ENCODE results near the gene HSPG2. TPM values are rescaled to one million over a fixed set of nuclear protein-coding genes. Genes with fewer than 3 reads are reported as not detected.

Gene HSPG2
- total and polyA plus RNA-seq, 2 donors (not counting 1 experiment from before 2014, with no cell fraction given), result 2.0 to 4.5 TPM

DNA sequence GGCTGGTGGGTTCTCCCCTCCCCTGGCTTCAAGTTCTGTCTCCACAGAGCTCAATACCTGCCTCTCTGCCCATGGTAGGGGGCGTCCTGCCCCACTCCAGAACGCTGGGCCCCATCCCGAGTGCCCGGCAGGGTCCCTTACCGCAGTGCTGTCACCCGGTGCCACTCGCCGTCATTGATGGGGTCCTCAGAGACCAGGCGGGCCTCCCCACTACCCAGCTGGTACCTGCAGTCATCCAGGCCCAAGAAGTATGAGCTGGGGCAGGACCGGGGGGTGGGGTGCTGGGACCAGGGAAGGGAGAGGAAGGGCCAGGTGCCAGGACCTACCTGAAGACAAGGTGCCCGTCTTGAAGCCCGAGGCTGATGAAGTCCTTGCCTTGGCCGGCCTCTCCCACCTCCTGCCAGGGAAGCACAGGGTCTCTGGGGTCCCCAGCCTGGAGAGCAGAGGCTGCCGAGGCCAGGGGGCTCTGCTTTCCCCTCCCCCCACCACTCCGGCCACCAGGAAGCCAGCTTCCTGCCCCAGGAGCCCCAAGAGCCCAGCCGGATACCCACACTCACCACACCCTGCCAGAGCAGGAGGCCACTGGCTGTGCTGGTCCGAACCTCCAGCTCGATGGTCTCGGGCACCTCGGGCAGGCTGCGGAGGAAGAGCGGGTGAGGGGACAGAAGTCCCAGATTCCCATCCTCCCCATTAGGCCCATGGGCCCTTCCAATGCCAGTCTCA, 113.0 kb downstream of the HSPG2 start:
- 90% methylated on average over 15 of the region's 22 CpGs for WGBS (ENCODE audit: insufficient coverage)
- no peak overlapping the region for H3K9ac ChIP-seq (ENCODE audit: low read length)
- ATAC-seq (ENCODE audit: low read depth) (no peak), DNase-seq (no peak)
- no peaks in the 10 kb centered on the region for H3K27me3 Mint-ChIP-seq
- H3K27me3 ChIP-seq (replicated peaks in 1 of 4; ENCODE audit: control extremely low read depth in 1 of 4, control insufficient read depth in 3 of 4, insufficient read depth in 4 of 4, low read length in 3 of 4), result no peaks in the 10 kb centered on the region
- peak overlapping the region; percentile 10 for H2AFZ ChIP-seq (ENCODE audit: insufficient read depth, low read depth, low read length, poor library complexity, severe bottlenecking)
- no peaks in the 10 kb centered on the region for H4K20me1 ChIP-seq (ENCODE audit: control insufficient read depth, insufficient read depth, low read length, poor library complexity, severe bottlenecking)
- H3K4me1 ChIP-seq (ENCODE audit: control insufficient read depth in 2 of 2, insufficient read depth in 2 of 2, low read length in 2 of 2), result no peaks in the 10 kb centered on the region
- no peak overlapping the region for H3K4me3 Mint-ChIP-seq
- peaks cover 0 to 2% (median 0%) of the 10 kb centered on the region in 3 donors for H3K9me3 ChIP-seq (ENCODE audit: control extremely low read depth in 1 of 3, control insufficient read depth in 2 of 3, insufficient read depth in 1 of 3, low read length in 2 of 3)
- H3K36me3 ChIP-seq (replicated peaks in 1 of 2; ENCODE audit: control extremely low read depth in 1 of 2, control insufficient read depth in 1 of 2, extremely low read depth in 1 of 2, insufficient read depth in 2 of 2, low read length in 1 of 2), result no peaks in the 10 kb centered on the region
- H3K27ac Mint-ChIP-seq, result no peak overlapping the region
- H3K4me1 Mint-ChIP-seq, result peaks cover 3% of the 10 kb centered on the region
- H3K9me3 Mint-ChIP-seq (ENCODE audit: insufficient read depth), result no peaks in the 10 kb centered on the region
- no peak overlapping the region for H3K4me3 ChIP-seq (ENCODE audit: control extremely low read depth in 1 of 5, extremely low read depth in 1 of 5, insufficient read depth in 1 of 5, low read depth in 2 of 5, low read length in 4 of 5)
- H3K27ac ChIP-seq (ENCODE audit: low read length in 2 of 2), result no peak overlapping the region
- H3K4me2 ChIP-seq (replicated peaks; ENCODE audit: low read depth, low read length, poor library complexity, severe bottlenecking), result no peak overlapping the region
- no peaks in the 10 kb centered on the region for H3K79me2 ChIP-seq (ENCODE audit: control insufficient read depth, insufficient read depth, low read length)
- intact Hi-C loops (cut with micrococcal nuclease), result no loop called here
- no peak for TF ChIP-seq EZH2 (IDR thresholded peaks at IDR 0.05; ENCODE audit: borderline replicate concordance, insufficient read depth, low read depth, low read length, poor library complexity, severe bottlenecking)
- TF ChIP-seq, protein P1, sequence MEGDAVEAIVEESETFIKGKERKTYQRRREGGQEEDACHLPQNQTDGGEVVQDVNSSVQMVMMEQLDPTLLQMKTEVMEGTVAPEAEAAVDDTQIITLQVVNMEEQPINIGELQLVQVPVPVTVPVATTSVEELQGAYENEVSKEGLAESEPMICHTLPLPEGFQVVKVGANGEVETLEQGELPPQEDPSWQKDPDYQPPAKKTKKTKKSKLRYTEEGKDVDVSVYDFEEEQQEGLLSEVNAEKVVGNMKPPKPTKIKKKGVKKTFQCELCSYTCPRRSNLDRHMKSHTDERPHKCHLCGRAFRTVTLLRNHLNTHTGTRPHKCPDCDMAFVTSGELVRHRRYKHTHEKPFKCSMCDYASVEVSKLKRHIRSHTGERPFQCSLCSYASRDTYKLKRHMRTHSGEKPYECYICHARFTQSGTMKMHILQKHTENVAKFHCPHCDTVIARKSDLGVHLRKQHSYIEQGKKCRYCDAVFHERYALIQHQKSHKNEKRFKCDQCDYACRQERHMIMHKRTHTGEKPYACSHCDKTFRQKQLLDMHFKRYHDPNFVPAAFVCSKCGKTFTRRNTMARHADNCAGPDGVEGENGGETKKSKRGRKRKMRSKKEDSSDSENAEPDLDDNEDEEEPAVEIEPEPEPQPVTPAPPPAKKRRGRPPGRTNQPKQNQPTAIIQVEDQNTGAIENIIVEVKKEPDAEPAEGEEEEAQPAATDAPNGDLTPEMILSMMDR (IDR thresholded peaks at IDR 0.05), result no peak
- CTCF ChIA-PET, result no interaction called here
- POLR2A ChIA-PET, result interaction anchor here (0.6 kb wide), 1 partner anchor 672 kb away, joined by 7 read pairs; no protein-coding TSS in a partner anchor

- peaks cover 0 to 5% (median 0%) of the 10 kb centered on the region in 3 donors for H3K9me3 ChIP-seq (ENCODE audit: control extremely low read depth in 1 of 3, control insufficient read depth in 2 of 3, insufficient read depth in 1 of 3, low read length in 2 of 3)
- intact Hi-C loops (cut with micrococcal nuclease), result no loop called here
- Mint-ChIP-seq H3K9me3 (ENCODE audit: insufficient read depth) (no peaks in the 10 kb centered on the region), H3K27me3 (no peaks in the 10 kb centered on the region), H3K4me1 (peaks cover 6% of the 10 kb centered on the region), H3K4me3 (no peak overlapping the region), H3K27ac (no peak overlapping the region)
- CTCF ChIA-PET, result no interaction called here
- H4K20me1 ChIP-seq (ENCODE audit: control insufficient read depth, insufficient read depth, low read length, poor library complexity, severe bottlenecking), result no peaks in the 10 kb centered on the region
- 63% methylated on average over 41 of the region's 44 CpGs for WGBS (ENCODE audit: insufficient coverage)
- no peak for ATAC-seq (ENCODE audit: low read depth)
- no peaks in the 10 kb centered on the region for H3K27me3 ChIP-seq (replicated peaks in 1 of 4; ENCODE audit: control extremely low read depth in 1 of 4, control insufficient read depth in 3 of 4, insufficient read depth in 4 of 4, low read length in 3 of 4)
- no peak overlapping the region for H3K27ac ChIP-seq (ENCODE audit: low read length in 2 of 2)
- no peaks in the 10 kb centered on the region for H3K36me3 ChIP-seq (replicated peaks in 1 of 2; ENCODE audit: control extremely low read depth in 1 of 2, control insufficient read depth in 1 of 2, extremely low read depth in 1 of 2, insufficient read depth in 2 of 2, low read length in 1 of 2)
- TF ChIP-seq, protein P1 (IDR thresholded peaks at IDR 0.05), result no peak
- TF ChIP-seq EZH2 (IDR thresholded peaks at IDR 0.05; ENCODE audit: borderline replicate concordance, insufficient read depth, low read depth, low read length, poor library complexity, severe bottlenecking), result no peak
- H3K9ac ChIP-seq (ENCODE audit: low read length), result no peak overlapping the region
- DNase-seq, result no peak
- peak overlapping the region; percentile 10 for H2AFZ ChIP-seq (ENCODE audit: insufficient read depth, low read depth, low read length, poor library complexity, severe bottlenecking)
- no peak overlapping the region for H3K4me3 ChIP-seq (ENCODE audit: control extremely low read depth in 1 of 5, extremely low read depth in 1 of 5, insufficient read depth in 1 of 5, low read depth in 2 of 5, low read length in 4 of 5)
- no peaks in the 10 kb centered on the region for H3K4me1 ChIP-seq (ENCODE audit: control insufficient read depth in 2 of 2, insufficient read depth in 2 of 2, low read length in 2 of 2)
- POLR2A ChIA-PET, result no interaction called here
- H3K79me2 ChIP-seq (ENCODE audit: control insufficient read depth, insufficient read depth, low read length), result no peaks in the 10 kb centered on the region
- no peak overlapping the region for H3K4me2 ChIP-seq (replicated peaks; ENCODE audit: low read depth, low read length, poor library complexity, severe bottlenecking)
Measured at GRCh38 chr1:21823206-21823979, 113.7 kb downstream of the HSPG2 start.

Data from B cell (primary cell).